WTC11 (cell line): Measurements from ENCODE around the gene UBC.

ENCODE experiments used
- FOXP1 ChIP-seq: sonication (generic); formaldehyde crosslinking; IDR thresholded peaks from 2 replicates; pipeline ENCODE4 v1.8.0; 2022; ENCODE audit warnings: missing genetic modification reagents, mild to moderate bottlenecking, moderate library complexity, borderline replicate concordance
- RELA ChIP-seq: sonication (generic); formaldehyde crosslinking; IDR thresholded peaks from 2 replicates; pipeline ENCODE4 v1.8.1; 2022; ENCODE audit warnings: missing genetic modification reagents, mild to moderate bottlenecking, borderline replicate concordance

DNA sequence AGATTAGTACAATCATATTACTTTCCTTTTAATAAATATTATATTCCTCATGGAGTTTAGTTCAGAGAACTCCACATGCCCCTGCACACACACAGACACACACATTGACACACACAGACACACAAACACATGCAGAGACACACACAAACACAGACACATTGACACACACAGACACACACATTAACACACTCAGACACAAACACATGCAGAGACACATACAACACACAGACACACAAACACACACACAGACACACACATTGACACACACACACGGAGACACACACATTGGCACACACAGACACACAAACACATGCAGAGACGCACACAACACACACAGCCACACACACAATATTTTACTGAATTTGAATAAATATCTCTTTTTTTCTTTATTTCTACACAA lies 38.3 kb downstream of the UBC start:
- no peak for TF ChIP-seq FOXP1 (CRISPR knock-in tag)
- TF ChIP-seq RELA (CRISPR knock-in tag) = no peak
